ENCODE results near the gene SPEF2.

DNA sequence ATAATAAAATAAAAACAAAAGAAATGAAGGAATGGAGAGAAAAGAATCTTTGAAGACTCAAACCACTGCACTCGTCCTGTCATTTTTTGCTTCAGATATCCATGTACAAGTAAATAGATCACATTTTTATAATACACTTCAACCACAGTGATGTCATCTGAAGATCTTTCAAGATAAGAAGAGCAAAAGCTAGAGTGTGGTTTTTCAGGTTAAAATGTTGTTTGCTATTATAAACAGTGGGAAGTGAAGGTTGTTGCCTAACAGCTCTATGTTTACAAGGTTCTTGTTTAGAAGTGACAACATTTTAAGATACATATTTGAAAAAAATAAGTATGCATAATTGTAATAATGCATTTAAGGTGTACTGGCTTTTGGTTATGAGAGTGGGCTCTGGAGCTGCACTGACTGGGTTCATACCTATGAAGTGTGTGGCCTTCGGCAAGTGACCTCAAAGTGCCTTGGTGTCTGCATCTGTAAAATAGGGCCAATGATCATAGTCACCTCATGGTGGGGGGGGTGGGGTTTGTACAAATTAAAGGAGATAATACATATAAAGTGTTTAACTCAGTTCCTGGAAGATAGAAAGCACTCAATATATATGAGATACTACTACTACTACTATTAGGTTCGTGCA is 193.6 kb downstream of the SPEF2 start:
- TF ChIP-seq, protein P1, sequence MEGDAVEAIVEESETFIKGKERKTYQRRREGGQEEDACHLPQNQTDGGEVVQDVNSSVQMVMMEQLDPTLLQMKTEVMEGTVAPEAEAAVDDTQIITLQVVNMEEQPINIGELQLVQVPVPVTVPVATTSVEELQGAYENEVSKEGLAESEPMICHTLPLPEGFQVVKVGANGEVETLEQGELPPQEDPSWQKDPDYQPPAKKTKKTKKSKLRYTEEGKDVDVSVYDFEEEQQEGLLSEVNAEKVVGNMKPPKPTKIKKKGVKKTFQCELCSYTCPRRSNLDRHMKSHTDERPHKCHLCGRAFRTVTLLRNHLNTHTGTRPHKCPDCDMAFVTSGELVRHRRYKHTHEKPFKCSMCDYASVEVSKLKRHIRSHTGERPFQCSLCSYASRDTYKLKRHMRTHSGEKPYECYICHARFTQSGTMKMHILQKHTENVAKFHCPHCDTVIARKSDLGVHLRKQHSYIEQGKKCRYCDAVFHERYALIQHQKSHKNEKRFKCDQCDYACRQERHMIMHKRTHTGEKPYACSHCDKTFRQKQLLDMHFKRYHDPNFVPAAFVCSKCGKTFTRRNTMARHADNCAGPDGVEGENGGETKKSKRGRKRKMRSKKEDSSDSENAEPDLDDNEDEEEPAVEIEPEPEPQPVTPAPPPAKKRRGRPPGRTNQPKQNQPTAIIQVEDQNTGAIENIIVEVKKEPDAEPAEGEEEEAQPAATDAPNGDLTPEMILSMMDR (conservative IDR thresholded peaks at IDR 0.05; ENCODE audit: low read length): no peak
- TF ChIP-seq EZH2phosphoT487 (IDR thresholded peaks at IDR 0.05; ENCODE audit: borderline replicate concordance, low read depth, low read length): no peak
